Epithelial cell of proximal tubule (primary cell): ENCODE results near the gene ADAMTSL4. TPM values are rescaled to one million over a fixed set of nuclear protein-coding genes. Genes with fewer than 3 reads are reported as not detected.

Source experiments
- DNase-seq: peaks from one replicate; pipeline ENCODE4 v3.0.0-alpha.2; 2011; ENCODE audit warnings: low read depth
- H3K4me3 ChIP-seq: 2 replicates; pipeline ENCODE4 v1.5.1; 2011; ENCODE audit warnings: low read depth, mild to moderate bottlenecking, low read length
- total RNA-seq: library from RNA; depleted of rRNA; stranded (reverse); fragments of >200 nt; gene quantifications from 2 replicates; pipeline ENCODE4 v1.2.3, GENCODE V29; 2015
- TF ChIP-seq, protein P1 (sequence below): conservative IDR thresholded peaks from 2 replicates; pipeline ENCODE4 v1.5.1; 2012; ENCODE audit warnings: low read depth, mild to moderate bottlenecking, low read length

The ADAMTSL4 gene
- total RNA-seq, 1 donor from 2014 or later: 7.3 TPM

DNA sequence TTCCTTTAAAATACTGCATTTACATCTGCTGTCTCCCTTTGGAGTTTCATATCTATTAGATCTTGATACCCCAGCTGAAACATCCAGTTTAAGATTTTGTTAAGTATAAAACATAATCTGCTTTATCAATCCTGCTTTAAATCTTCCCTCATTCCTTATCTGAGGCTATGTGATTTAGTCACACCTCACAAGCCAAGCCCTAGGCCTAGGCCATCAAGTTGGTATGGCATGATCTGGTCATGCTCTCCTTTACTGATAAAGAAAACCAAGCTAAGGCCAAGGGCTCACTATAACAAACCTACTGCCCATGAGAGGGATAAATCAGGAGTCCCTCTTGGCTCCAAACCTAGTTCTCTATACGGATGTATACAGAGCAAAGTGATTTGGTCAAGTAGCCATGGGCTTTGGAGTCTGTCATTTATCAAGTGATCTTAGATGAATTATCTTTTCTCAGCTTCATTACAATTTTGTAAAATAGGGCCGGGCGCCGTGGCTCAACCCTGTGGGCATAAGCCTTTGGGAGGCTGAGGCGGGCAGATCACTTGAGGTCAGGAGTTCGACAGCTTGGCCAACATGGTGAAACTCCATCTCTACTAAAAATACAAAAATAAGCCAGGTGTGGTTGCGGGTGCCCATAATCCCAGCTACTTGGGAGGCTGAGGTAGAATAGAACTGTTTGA, 57.4 kb downstream of the ADAMTSL4 start:
- no peak for DNase-seq
- H3K4me3 ChIP-seq: no peak overlapping the region
- TF ChIP-seq, protein P1, sequence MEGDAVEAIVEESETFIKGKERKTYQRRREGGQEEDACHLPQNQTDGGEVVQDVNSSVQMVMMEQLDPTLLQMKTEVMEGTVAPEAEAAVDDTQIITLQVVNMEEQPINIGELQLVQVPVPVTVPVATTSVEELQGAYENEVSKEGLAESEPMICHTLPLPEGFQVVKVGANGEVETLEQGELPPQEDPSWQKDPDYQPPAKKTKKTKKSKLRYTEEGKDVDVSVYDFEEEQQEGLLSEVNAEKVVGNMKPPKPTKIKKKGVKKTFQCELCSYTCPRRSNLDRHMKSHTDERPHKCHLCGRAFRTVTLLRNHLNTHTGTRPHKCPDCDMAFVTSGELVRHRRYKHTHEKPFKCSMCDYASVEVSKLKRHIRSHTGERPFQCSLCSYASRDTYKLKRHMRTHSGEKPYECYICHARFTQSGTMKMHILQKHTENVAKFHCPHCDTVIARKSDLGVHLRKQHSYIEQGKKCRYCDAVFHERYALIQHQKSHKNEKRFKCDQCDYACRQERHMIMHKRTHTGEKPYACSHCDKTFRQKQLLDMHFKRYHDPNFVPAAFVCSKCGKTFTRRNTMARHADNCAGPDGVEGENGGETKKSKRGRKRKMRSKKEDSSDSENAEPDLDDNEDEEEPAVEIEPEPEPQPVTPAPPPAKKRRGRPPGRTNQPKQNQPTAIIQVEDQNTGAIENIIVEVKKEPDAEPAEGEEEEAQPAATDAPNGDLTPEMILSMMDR: no peak

DNA sequence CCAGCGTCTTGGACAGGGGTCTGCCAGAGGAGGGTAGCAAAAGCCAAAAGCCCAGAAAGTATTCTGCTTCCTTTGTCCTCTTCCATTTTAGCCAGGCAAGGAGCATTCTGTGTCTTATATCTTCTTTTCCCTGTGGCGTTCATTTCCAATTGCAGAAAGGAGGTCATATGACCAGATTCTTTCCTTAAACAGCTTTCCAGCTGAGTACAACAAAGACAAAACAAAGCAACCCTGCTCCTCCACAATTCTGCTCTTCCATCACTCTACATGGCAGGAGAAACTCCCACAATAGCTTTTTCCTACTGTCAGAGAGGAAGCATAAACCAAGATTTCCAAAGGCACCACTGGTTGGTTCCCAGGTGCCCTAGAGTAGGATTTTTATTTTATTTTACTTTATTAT, 60.5 kb downstream of the ADAMTSL4 start:
- TF ChIP-seq, protein P1: no peak
- no peak overlapping the region for H3K4me3 ChIP-seq
- DNase-seq: no peak

Other genes with a start within 250 kb of the ADAMTSL4 start
- gene PRPF3, start 227.9 kb upstream of the ADAMTSL4 start, total RNA-seq: 24.2 and 35.6 TPM in 2 replicates
- gene RPRD2, start 185.3 kb upstream of the ADAMTSL4 start, total RNA-seq: 8.1 and 8.6 TPM in 2 replicates
- 20.5 and 23.9 TPM in 2 replicates for gene TARS2, start 62.0 kb upstream of the ADAMTSL4 start, total RNA-seq
- 5.7 and 13.1 TPM in 2 replicates for gene ECM1, start 41.3 kb upstream of the ADAMTSL4 start, total RNA-seq
- gene FALEC, start 33.7 kb upstream of the ADAMTSL4 start, total RNA-seq: not detected in 2 replicates
- gene MCL1, start 30.2 kb downstream of the ADAMTSL4 start, total RNA-seq: 144 and 162 TPM in 2 replicates
- 159 and 225 TPM in 2 replicates for gene ENSA, start 80.2 kb downstream of the ADAMTSL4 start, total RNA-seq
- gene GOLPH3L, start 147.7 kb downstream of the ADAMTSL4 start, total RNA-seq: 12.6 and 14.3 TPM in 2 replicates
- not detected in 2 replicates for gene HORMAD1, start 171.5 kb downstream of the ADAMTSL4 start, total RNA-seq
- gene CTSS, start 216.4 kb downstream of the ADAMTSL4 start, total RNA-seq: 4.4 and 21.3 TPM in 2 replicates